T-helper 2 cell (primary cell): ENCODE measurements around the gene MUC20.
"Not testable (repeated sequence)": the region's sequence is repeated elsewhere in the genome, so short reads cannot be mapped to it uniquely, and the experiment has no call there.

Source experiments
- DNase-seq, 5 experiments: peaks; one replicate each; pipeline versions ENCODE4 v3.0.0 to v3.0.0-alpha.2; 2012 to 2022

Gene MUC20

DNA sequence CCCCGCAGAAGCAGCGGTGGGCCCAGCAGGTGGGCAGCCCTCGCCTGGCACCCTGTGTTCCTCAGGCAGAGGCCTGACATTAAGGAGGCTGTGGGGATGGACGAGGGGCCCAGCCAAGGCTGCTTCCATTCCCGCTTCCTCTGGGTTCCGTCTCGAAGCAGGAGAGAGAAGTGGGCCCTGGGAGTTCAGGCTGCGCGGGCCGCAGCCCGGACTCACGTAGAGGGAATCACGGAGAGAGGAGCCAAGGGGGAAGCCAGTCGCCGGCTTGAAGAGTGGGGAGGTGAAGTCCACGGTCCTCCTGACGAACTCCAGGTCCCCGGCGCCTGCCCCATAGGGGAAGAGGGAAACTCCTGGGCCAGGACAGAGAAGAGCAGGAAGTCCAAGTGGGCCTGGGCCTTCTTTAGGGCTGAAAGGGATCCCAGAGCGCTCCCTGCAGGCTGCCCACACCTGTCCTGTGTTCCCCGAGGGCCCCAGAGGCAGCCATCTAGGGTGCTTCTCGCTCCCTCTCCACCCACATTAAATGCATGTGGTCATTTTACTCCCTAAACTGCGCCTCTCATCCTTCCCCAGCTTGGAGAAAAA, 53.3 kb downstream of the MUC20 start:
- DNase-seq = no peak

GRCh38 chr3:195774917-195775316, 54.1 kb downstream of the MUC20 start:
- peak in 1 of 5 experiments; percentile 28 for DNase-seq

- DNase-seq = no peak
Observed at GRCh38 chr3:195777975-195778374, 57.2 kb downstream of the MUC20 start.

GRCh38 chr3:195781236-195781635, 60.5 kb downstream of the MUC20 start:
- DNase-seq = not testable (repeated sequence)
